GM23338 (cell line): ENCODE data around the gene ZFP36L1.

Experiments
- EZH2 ChIP-seq: fragments of 200-600 bp; sonication (generic); IDR thresholded peaks from one replicate; pipeline ENCODE4 v1.8.0; 2017; ENCODE audit warnings: antibody characterized with exemption, mild to moderate bottlenecking, low read depth; ENCODE audit not compliant: unreplicated experiment
- EZH2phosphoT487 ChIP-seq: fragments of 200-600 bp; sonication (generic); IDR thresholded peaks from one replicate; pipeline ENCODE4 v1.8.1; 2018; ENCODE audit warnings: antibody characterized with exemption; ENCODE audit not compliant: unreplicated experiment
- JUNB ChIP-seq: IDR thresholded peaks from one replicate; pipeline ENCODE4 v1.6.1; 2016; ENCODE audit warnings: antibody characterized with exemption; ENCODE audit not compliant: unreplicated experiment
- POLR2AphosphoS5 ChIP-seq: IDR thresholded peaks from 2 replicates; pipeline ENCODE4 v1.6.1; 2016; ENCODE audit warnings: antibody characterized with exemption, low read depth
- REST ChIP-seq: IDR thresholded peaks from one replicate; pipeline ENCODE4 v1.6.1; 2018; ENCODE audit warnings: antibody characterized with exemption; ENCODE audit not compliant: unreplicated experiment
- STAT1 ChIP-seq: IDR thresholded peaks from one replicate; pipeline ENCODE4 v1.6.1; 2016; ENCODE audit warnings: antibody characterized with exemption; ENCODE audit not compliant: unreplicated experiment
- TF ChIP-seq, protein P1 (sequence below), 2 experiments: fragments of 200-600 bp in 1 of 2; sonication (generic) in 1 of 2; conservative IDR thresholded peaks; 2 replicates each; pipeline versions ENCODE4 v1.5.1 to v1.6.1; 2016 to 2017; ENCODE audit warnings: antibody characterized with exemption in 2 of 2, low read depth in 2 of 2, mild to moderate bottlenecking in 2 of 2, moderate library complexity in 1 of 2
- TF ChIP-seq, protein P2 (sequence below): fragments of 250-450 bp; sonication (Bioruptor Pico); IDR thresholded peaks from 2 replicates; pipeline ENCODE4 v1.5.0; 2020; ENCODE audit warnings: mild to moderate bottlenecking, moderate library complexity

- TF ChIP-seq EZH2phosphoT487 (no peak), EZH2 (no peak), POLR2AphosphoS5 (no peak), REST (no peak), STAT1 (no peak), JUNB (no peak)
- TF ChIP-seq, protein P1, sequence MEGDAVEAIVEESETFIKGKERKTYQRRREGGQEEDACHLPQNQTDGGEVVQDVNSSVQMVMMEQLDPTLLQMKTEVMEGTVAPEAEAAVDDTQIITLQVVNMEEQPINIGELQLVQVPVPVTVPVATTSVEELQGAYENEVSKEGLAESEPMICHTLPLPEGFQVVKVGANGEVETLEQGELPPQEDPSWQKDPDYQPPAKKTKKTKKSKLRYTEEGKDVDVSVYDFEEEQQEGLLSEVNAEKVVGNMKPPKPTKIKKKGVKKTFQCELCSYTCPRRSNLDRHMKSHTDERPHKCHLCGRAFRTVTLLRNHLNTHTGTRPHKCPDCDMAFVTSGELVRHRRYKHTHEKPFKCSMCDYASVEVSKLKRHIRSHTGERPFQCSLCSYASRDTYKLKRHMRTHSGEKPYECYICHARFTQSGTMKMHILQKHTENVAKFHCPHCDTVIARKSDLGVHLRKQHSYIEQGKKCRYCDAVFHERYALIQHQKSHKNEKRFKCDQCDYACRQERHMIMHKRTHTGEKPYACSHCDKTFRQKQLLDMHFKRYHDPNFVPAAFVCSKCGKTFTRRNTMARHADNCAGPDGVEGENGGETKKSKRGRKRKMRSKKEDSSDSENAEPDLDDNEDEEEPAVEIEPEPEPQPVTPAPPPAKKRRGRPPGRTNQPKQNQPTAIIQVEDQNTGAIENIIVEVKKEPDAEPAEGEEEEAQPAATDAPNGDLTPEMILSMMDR (conservative IDR thresholded peaks at IDR 0.05; ENCODE audit: low read depth in 2 of 2) = no peak
- TF ChIP-seq, protein P2, sequence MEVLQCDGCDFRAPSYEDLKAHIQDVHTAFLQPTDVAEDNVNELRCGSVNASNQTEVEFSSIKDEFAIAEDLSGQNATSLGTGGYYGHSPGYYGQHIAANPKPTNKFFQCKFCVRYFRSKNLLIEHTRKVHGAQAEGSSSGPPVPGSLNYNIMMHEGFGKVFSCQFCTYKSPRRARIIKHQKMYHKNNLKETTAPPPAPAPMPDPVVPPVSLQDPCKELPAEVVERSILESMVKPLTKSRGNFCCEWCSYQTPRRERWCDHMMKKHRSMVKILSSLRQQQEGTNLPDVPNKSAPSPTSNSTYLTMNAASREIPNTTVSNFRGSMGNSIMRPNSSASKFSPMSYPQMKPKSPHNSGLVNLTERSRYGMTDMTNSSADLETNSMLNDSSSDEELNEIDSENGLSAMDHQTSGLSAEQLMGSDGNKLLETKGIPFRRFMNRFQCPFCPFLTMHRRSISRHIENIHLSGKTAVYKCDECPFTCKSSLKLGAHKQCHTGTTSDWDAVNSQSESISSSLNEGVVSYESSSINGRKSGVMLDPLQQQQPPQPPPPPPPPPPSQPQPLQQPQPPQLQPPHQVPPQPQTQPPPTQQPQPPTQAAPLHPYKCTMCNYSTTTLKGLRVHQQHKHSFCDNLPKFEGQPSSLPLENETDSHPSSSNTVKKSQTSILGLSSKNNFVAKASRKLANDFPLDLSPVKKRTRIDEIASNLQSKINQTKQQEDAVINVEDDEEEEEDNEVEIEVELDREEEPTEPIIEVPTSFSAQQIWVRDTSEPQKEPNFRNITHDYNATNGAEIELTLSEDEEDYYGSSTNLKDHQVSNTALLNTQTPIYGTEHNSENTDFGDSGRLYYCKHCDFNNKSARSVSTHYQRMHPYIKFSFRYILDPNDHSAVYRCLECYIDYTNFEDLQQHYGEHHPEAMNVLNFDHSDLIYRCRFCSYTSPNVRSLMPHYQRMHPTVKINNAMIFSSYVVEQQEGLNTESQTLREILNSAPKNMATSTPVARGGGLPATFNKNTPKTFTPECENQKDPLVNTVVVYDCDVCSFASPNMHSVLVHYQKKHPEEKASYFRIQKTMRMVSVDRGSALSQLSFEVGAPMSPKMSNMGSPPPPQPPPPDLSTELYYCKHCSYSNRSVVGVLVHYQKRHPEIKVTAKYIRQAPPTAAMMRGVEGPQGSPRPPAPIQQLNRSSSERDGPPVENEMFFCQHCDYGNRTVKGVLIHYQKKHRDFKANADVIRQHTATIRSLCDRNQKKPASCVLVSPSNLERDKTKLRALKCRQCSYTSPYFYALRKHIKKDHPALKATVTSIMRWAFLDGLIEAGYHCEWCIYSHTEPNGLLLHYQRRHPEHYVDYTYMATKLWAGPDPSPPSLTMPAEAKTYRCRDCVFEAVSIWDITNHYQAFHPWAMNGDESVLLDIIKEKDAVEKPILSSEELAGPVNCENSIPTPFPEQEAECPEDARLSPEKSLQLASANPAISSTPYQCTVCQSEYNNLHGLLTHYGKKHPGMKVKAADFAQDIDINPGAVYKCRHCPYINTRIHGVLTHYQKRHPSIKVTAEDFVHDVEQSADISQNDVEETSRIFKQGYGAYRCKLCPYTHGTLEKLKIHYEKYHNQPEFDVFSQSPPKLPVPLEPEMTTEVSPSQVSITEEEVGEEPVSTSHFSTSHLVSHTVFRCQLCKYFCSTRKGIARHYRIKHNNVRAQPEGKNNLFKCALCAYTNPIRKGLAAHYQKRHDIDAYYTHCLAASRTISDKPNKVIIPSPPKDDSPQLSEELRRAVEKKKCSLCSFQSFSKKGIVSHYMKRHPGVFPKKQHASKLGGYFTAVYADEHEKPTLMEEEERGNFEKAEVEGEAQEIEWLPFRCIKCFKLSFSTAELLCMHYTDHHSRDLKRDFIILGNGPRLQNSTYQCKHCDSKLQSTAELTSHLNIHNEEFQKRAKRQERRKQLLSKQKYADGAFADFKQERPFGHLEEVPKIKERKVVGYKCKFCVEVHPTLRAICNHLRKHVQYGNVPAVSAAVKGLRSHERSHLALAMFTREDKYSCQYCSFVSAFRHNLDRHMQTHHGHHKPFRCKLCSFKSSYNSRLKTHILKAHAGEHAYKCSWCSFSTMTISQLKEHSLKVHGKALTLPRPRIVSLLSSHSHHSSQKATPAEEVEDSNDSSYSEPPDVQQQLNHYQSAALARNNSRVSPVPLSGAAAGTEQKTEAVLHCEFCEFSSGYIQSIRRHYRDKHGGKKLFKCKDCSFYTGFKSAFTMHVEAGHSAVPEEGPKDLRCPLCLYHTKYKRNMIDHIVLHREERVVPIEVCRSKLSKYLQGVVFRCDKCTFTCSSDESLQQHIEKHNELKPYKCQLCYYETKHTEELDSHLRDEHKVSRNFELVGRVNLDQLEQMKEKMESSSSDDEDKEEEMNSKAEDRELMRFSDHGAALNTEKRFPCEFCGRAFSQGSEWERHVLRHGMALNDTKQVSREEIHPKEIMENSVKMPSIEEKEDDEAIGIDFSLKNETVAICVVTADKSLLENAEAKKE = no peak
These were observed 8.8 kb upstream of the ZFP36L1 start for GRCh38 chr14:68801631-68802030.
